HG03103 (cell line): Measurements from ENCODE around the gene PXMP2.
"Not testable (repeated sequence)": the region's sequence is repeated elsewhere in the genome, so short reads cannot be mapped to it uniquely, and the experiment has no call there.

ENCODE experiments used
- ATAC-seq: cut with Tn5 transposase; IDR thresholded peaks from one replicate; pipeline ENCODE4 v1.9.1; 2021; ENCODE audit warnings: low read depth; ENCODE audit not compliant: unreplicated experiment

PXMP2 gene

DNA sequence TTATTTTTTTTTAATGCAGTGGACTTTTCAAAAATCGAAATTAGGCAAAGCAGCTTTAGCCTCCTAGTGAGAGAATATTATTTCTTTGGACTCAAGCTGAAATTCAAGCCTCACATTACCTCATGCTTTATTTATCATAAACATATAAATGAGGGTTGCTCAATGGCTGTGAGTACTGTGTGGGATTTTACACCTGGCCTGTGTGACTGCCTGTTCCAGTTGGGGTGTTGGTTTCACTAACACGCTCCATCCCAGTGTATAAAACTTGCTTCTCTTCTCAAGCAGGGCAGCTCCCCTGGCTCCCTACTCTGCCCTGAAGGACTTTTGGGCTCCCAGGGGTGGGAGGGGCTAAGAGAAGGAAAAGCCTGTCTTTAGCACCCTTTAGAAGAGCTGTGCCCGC is 59.2 kb downstream of the PXMP2 start:
- ATAC-seq, result no peak

DNA sequence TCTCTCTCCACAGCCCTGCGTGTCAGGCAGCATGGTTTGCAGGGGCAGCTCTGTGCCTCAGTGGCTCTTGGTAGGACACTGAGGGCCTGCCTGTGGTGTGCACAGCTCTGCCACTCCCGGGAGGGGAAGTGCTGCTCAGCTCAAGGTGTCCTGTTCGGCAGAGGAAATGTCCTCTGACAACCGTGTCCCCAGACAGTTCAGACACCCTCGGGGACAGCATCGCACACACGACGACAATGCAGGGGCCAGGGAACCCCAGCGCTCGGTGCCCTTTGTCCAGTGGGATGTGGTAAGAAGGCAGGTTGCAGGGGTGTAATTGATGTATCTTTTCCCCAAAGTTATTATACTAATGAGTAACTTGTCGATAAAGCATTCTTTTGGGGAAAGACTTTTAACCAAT is 60.0 kb downstream of the PXMP2 start:
- ATAC-seq, result no peak

DNA sequence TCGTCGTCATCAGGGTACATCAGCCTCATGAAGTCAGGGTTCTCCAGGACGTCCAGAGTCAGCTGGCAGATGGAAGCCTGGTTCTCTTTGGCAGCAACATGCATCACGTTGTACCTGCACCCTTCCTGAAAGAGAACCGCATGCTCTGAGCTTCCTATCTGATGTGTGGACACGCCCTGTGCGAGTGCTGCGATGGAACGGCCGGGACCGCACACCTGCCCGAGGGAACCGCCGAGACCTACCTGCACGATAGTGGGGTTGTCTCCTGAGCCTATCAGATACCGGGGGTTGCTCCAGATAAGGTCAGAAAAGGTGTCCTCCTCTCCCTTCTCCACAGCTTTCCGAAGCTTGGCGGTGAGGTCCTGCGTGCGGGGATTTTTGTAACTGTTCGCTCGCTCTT is 60.5 kb downstream of the PXMP2 start:
- ATAC-seq, result no peak

GRCh38 chr12:132748319-132748718 is 60.9 kb downstream of the PXMP2 start:
- ATAC-seq, result no peak

GRCh38 chr12:132753670-132754069 is 66.3 kb downstream of the PXMP2 start:
- ATAC-seq, result not testable (repeated sequence)

DNA sequence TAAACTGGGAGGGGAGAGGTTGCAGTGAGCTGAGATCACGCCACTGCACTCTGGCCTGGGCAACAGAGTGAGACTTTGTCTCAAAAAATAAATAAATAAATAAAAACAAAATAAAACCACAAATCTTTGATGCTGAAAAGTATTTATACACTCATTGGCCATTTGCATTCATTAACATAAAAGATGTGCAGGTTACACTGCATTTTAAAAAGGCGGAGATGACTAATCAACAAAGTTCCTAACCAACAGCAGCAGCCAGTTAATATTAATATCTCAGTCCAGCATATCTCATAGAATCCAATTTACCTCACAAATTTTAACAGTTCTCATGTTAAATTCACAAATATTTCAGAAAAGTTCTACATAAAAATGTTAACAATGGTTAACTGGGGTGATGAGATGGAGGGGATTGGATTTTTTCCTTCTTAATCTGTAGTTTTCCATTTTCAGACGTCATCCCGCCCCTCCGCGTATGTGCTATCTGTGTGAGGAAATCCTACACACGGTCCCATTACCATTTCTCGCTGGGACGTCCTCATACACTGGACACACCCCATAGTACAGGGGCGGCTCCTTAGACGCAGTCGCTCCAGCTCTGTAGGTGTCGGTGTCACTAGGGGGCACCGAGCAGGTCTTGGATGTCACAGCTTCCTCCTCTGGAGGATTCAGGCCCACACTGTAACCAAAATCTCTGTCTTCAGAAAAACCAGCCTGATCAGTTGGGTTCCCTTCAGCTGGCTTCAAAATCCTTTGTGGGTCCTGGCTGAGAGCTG is 67.0 kb downstream of the PXMP2 start:
- ATAC-seq, result no peak
